CD4-positive, alpha-beta T cell treated with Interleukin-2 at 100 ng/mL for 4 hours (primary cell): ENCODE results near the gene RAET1G.
"Not testable (repeated sequence)": the region's sequence is repeated elsewhere in the genome, so short reads cannot be mapped to it uniquely, and the experiment has no call there.

Experiments
- DNase-seq: peaks from one replicate; pipeline ENCODE4 v3.0.0-alpha.2; 2020; ENCODE audit warnings: low spot score

Gene RAET1G

DNA sequence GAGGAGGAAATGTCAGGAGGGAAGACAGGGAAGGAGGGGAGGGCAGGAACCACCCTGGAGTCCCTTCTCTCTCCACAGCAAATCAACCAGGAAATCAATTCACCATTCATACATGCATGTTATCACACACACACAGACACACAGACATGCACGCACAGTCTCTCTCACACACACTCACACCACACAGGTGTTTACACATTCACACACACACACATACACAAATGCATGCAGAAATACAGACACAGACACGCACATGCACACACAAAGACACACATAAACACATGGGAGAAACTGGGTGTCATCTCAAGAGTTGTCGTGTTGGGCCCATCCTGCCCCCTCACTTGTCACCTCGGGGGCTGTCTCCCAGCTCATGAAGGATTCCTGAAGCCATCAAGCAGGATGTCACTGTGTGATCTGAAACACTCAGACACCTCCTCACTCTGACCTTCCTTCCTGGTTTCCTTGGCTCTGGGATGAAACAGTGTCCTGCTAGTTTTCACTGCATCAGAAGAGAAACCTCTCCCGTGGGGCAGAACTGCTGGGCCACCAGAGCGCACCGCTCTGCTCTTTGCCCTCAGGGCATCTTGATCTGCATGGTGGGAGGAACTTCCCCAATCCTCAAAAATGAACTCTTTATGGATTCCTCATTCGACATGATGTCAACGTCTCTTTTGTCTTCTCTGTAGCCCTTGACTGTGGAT, 9.2 kb downstream of the RAET1G start:
- DNase-seq, result no peak

DNA sequence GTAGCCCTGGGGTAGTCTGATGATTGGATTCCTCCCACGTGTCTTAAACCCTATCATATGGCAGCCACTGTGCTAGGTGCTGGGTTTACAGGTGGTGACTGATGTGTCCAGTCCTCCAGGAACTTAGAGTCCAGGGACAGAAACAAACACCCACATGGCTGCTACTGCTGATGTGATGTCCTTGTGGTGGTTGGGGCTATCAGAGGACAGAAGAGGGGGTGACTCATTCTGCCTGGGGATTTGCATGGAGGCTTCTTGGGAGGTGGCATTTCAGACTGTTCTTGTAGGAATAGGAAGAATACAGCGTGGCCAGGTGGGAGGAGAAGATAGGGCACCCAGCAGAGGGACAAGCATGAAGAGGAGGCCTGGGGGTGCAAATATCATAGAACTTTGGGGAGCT, 9.8 kb downstream of the RAET1G start:
- DNase-seq, result no peak

DNA sequence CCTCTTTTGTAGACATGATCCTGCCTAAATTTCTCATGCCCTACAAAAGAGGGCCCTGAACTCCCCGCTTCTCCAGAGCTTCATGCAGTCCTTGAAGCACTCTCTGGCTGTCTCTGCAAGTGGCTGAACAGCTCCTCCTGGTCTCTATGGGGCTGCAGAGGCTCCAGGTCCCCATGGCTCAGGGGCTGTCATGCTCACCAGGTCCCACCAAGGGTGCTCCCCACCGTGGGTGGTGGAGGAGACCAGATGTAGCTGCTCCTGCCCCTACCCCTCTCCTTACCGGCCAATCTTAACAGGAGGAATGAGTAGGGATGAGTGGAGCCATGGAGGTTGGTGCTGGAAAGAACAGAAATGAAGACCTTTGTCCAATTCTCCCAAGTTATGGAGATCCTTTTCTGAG, 10.2 kb downstream of the RAET1G start:
- DNase-seq, result not testable (repeated sequence)

DNA sequence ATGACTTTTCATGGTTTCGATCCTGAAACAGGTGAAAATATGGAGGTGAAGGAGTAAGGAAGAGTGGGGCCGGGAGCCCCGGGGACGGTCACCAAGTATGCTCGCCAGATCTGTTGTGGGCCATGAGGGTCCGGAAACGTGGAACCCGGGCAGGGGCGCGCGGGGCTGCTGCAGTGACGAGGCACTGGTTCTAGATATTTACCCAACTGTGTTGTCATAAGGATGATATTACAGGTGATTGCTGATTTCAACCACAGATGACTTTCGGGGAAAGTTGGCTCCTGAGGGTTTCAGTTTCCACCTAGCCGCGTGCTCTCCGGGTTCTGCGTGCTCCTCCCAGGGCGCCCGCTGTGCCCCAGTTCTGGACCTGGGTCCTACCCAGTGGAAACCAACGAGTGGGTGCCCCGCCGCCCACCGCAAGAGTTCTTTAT, 12.2 kb downstream of the RAET1G start:
- DNase-seq, result no peak

DNA sequence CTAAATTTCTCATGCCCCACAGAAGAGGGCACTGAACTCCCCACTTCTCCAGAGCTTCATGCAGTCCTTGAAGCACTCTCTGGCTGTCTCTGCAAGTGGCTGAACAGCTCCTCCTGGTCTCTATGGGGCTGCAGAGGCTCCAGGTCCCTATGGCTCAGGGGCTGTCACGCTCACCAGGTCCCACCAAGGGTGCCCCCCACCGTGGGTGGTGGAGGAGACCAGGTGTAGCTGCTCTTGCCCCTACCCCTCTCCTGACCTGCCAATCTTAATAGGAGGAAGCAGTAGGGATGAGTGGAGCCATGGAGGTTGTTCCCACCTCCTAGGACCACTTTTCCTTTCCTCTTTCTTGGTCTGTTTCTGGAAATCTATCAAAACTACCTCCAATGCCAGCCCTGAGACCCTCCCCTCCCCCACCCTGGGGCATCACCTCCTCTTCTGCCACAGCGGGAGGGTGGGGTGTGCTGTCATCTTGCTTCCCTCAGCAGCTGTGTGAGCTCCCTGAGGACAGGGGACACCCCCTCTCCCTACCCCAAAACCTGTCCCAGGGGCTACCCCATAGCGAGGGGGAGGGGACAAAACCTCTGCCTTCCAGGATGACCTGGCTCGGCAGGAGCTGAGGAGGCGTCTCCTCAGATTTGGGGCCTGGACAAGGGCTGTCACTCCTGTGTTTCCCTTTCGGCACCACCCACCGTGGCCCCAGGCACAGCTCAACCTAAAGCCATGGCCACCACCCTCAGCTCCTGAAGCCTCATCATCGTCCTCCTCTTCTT, 13.0 kb downstream of the RAET1G start:
- DNase-seq, result no peak

DNA sequence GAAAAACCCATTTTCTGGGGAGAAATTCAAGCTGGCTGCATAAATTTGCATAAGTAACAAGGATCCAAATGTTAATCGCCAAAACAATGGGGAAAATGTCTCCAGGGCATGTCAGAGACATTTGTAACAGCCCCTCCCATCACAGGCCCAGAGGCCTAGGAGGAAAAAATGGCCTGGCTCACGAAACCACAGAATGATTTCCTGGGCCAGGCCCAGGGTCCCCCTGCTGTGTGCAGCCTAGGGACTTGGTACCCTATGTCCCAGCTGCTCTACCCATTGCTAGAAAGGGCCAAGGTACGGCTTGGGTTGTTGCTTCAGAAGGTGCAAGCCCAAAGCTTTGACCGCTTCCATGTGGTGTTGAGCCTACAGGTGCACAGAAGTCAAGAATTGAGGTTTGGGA, 14.4 kb downstream of the RAET1G start:
- not testable (repeated sequence) for DNase-seq

DNA sequence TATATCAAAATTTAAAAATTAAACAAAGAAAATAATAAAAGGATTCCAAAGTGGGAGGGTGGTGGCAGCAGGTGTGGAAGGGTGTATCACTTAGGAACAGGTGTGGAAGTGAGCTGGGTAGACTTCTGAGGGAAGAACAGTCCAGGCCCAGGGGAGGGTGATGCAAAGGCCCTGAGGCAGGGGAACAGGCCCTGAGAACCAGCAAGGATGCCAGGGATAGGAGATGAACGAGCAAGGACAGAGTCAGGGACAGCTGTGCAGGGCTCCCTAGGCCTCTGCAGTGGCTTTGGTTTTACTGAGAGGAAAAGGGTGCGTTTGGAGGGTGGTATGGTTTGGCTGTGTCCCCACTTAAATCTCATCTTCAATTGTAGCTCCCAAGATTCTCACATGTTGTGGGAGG, 15.6 kb downstream of the RAET1G start:
- DNase-seq, result no peak

DNA sequence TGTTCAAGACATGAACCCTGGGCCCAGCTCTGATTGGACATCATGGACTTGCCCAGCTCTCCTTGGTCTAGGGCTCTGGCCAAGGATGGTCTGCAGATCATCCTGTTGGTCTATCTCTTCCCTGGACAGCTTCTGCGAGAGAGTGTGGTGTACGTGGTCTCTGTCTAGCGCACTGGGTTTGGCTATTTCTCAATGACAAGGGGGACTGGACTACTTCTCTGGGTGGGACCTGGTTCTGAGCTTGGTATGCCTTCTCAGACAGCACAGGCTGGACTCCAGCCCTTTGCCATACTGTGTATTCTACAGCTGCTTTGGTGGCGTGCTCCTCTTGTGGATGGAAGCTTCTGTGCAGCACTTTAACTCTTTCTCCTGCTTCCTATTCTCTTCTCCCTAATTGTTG, 16.5 kb downstream of the RAET1G start:
- no peak for DNase-seq

DNA sequence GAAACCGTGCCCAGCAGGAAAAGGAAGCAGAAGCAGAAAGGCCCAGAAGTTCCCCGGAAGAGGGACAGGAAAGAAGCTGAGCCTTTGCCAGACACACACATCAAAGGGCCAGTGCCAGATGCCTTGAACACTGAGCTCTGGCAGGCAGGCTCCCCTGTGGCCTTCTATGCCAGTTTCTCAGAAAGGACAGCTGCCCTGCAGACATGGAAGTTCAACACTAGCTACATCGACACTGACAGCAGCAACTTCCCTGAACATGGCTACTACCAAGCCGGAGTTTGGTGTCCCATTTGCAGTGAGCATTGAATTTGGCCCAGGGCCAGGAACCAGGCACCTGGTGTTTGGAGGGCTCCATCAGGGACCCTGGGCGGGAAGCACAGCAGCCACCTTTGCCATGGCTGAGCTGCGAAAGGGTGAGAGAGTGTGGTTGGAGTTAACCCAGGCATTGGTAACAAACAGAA, 17.0 kb downstream of the RAET1G start:
- DNase-seq, result no peak

DNA sequence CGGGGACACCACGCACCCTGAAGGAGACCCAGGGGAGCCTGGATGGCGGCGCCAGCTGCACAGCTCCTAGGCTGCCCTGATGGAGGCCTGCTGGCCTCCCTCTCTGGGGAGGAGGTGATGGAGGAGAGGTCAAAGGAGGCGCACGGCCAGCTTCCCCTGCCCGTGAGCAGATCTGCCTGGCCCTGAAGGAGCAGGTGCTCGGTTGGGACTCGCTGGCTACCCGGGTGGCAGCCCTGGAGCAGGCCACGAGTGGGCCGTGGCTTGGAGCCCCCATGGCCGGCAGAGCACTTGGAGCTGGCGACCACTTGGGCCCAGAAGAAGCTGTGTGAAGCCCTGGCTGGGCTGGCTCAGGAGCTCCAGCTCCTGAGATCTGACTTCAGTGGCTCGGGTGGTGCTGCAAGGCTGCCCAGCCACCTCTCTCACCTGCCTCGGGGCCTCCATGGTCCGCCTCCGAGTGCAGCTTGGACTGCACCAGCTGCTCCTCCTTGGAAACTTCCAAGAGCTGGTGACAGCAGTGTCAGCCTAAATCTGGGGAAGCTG, 17.5 kb downstream of the RAET1G start:
- no peak for DNase-seq

DNA sequence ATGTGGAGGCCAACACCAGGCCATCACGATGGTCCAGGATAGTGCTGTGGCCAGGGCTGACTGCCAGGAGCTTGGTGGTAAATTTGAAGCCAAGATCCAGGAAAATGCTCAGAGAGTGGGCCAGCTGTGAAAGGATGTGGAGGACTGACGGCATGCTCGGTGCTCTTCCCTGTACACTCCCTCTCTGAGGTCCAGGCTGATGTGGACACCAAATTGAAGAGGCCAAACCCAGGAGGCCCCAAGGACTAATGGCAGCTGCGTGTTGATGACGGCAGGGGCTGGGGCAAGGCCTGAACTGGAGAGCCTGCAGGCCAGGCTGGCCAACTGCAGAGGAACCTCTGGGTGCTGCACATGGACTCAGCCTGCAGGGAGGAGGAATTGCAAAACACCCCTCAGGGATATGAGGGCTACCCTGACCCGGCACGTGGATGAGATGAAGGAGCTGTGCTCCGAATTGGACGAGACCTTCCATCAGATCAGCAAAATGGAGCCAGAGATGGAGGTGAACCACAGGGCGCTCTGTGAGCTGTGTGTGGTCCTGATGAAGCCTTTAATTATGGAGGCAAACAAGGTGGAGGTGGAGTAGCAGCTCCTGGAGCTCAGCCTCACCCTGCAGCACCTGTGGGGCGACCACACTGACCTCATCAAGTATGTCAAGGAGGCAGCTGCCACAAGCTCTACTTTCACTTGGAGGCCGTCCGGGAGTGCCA, 18.1 kb downstream of the RAET1G start:
- DNase-seq, result no peak

DNA sequence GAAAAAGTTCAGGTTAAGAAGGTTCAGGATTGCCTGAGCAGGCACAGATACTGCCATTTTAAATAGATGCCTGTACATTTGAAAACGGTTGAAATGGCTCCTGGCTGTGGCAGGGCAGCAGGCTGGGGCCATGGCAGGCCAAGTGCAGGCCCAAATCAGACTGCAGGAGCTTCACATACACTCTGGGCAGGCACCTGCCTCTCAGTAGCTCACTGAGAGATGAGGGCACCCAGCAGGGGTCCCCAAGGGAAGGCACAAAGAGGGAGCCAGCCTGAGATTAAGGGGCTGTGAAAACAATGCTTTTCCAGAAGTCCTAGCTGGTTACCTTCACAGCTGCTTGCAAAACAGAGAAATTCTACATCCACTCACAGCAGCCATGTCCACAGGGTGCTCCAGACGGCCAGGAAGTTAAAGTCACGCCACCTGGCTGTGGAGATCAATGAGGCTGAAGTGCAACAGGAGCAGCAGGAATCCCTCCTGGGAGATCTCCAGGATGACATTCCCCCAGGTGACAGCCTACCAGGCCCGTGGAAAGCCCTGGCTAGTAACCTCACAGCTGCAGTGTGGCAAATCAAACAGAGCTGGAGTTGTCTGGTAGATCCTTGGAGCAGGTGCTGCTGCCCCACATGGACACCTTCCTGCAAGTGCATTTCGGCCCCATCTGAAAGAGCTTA, 18.8 kb downstream of the RAET1G start:
- no peak for DNase-seq

DNA sequence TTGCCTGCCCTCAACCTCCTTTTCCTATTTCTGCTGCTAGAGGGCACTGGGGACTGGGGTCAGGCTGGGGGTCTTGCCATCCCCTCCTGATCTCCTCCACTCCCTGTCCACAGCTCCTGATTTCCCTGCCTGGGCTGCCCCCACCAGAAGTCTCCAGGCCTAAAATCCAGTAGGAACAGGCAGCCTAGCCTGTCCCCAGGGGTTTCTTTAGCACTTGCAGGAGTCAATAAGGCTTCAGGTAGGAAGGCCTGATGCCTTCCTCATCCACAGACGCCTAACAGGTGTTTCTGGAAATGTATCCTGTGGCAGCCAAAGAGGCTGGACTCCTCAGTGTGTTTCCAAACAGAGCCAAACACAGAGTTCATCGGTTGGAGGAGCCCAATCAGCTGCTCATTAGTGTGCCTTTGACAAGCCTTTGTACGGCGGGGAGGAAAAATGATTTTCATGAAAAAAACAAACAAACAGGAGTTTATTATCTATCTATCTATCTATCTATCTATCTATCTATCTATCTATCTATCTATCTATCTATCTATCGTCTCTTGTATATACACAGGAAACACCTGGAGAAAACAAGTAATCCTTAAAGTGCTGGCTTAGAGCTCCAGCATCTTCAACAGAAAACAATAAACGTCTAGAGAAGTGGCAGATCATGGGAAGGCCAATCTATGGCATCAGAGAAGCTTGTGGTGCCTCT, 21.3 kb downstream of the RAET1G start:
- no peak for DNase-seq

DNA sequence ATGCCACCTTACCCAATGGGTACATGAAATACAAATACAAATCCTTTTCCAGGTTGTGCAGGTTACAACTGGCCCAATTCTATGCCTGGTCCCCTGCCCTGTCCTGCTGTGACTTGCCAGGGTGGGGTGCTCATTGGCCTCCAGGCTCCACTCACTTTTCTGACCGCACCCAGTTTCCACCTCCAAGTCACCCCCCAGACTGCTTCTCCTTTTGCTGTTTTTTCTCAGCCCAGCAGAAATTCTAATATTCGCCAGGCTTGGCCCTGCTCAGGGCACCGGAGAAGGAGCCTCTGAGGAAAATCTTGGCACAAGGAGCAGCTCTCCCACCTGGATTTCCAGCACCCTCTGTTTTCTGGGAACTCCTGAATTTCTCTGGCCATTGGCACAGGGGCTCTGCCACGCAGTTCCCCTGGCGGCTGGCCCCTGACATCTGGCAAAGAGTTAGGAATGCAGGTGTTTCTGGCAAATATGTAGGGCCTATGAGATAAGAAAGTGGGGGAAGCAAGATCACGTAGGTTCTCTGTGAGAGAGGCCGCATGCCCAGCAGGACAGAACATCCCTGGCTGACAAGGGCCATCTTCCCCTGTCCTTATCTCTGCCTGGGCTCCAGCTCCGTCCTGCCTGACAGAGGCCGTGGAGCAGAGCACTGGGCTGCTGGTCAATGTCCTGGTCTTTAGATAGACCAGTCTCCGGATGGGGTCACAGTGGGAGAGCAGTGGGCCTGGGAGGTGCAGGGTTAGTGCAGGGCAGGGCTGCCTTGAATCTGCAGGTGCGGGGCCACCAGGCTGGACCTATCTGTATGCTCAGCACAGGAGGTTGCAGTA, 22.1 kb downstream of the RAET1G start:
- DNase-seq, result no peak

DNA sequence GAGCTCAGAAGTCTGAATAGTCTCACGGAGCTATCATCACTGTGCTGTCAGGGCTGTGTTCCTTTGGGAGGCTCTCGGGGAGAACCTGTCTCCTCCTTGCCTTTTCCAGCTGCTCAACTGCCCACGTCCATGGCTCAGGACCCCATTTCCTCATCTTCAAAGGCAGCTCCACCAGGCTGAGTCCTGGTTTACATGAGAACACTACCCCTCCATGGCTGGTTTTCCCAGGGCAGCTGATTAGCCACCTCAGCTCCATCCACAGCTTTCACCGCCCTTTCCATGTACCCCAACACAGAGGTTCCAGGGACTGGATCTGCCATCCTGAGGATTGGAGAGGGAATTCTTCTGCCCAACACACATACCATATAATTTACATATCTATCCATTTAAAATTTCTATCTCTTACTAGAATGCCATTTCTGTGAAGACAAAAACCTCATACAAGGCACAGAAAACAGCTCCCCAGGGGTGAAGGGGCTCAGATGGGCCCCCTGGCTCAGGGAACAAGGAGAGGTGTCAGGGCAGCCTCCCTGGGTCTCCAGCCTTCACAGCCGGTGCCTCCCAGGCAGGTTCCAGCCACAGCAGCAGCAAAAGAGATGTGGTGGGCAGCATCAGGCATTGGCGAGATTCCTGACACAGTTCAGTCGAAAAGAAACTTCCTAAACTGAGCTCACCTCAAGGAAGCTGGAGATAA, 22.8 kb downstream of the RAET1G start:
- DNase-seq, result no peak

DNA sequence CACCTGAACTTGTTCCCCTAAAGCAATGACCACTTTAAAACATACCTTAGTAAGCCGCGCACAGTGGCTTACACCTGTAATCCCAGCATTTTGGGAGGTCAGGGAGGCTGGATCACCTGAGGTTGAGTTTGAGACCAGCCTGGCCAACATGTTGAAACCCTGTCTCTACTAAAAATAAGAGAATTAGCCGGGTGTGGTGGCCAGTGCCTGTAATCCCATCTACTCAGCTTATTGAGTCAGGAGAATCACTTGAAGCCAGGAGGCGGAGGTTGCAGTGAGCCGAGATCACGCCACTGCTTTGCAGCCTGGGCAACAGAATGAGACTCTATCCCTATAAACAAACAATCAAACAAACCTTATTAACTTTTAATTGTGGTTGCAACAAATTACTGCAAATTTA, 23.4 kb downstream of the RAET1G start:
- DNase-seq, result no peak

DNA sequence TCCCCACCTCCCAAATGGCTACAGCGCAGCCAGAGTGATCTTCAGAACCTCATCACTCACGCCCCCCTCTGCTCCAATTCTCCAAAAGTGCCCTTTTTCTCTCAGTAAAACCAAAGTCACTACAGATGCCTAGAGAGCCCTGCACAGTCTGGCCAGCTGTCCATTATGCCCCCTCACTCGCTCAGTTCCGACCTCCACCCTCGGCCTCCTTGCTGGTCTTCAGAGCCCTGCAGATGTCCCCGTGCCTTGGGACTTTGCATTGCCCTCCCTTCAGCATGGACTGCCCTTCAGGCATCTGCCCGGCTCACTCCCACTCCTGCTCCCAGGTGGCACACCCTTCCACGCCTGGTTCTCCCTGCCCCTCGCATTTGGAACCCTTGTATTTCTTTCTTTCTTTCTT, 24.0 kb downstream of the RAET1G start:
- no peak for DNase-seq

DNA sequence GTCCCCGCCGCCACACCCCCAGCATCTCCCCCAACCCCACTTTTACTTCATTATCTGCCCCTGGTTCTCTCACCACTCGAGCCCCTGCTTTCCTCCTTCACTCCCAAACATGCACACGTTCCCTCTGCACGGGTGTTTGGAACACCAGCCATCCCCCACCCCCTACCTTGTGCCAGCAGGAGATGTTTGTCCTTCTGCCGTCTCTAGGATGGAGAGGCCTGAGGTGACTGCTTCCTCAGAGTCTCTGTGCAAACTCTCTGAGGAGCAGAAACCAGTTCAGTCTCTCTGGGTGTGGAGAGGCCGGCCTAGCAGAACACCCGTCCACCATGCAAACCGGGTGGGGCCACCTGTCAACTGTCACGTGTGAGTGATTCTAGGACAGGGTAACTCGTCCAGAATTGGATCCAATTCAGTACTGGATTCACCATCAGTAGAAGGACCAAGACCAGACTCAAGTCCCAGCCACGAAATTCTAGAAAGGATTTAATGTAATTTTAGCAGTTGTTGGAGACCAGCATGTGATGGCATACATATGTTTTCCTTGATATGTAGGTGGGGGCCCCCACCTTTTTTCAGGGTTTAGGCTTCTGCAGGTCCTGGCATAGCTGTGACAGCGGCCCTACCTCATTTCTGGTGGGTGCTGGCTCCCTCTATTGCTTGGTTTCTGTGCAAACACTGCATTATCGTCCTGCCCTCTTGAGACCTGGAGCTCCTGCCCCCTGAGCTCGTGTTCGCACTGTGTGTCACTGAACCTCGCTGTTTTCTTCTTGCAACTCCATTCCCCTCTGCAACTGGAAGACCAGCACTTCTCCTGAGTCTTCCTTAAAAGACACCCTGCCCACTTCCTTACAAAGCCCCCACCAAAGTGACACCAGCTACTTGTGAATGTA, 24.8 kb downstream of the RAET1G start, which contains the start of gene RAET1E:
RAET1E (minus strand) TSS at position 259 of the 890 bp plus-strand sequence. CDS start 7,212 bp downstream, outside the sequence.
- no peak for DNase-seq
